ENCODE results near the gene GRB14. TPM values are rescaled to one million over a fixed set of nuclear protein-coding genes. Genes with fewer than 3 reads are reported as not detected.

The GRB14 gene
- total and polyA plus RNA-seq, 10 donors: 0.28 to 6.7 (median 2.5) TPM

DNA sequence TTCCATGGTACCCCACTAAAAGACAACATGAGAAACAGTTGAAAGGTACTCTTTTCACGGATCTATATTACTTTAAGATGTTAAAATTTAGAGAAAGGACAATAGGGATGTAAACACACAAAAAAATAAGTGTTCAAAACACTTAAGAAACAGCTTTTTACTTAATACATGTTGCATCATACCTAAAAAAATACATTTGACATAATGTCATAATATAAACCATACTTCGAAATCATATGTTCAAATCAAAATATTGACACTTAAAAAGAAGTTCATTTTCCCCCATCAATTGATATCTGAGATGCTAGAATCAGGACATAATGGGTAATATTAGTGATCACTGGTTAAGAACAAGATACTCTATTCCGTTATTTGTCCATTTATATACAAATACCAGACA lies 124.9 kb downstream of the GRB14 start:
- DNase-seq: no peak
- no peaks in the 10 kb centered on the region for H3K36me3 ChIP-seq
- H3K27me3 ChIP-seq (replicated peaks in 1 of 7): no peaks in the 10 kb centered on the region
- no peaks in the 10 kb centered on the region for H3K4me1 ChIP-seq
- intact Hi-C loops (cut with DNase I; ENCODE audit: low total_unique reads): no loop called here
- H3K9me3 ChIP-seq: no peaks in the 10 kb centered on the region
- H3K27ac ChIP-seq: no peak overlapping the region
- no peak overlapping the region for H3K4me3 ChIP-seq
- TF ChIP-seq POLR2A (IDR thresholded peaks at IDR 0.05): no peak
- no peak for TF ChIP-seq POLR2AphosphoS5 (IDR thresholded peaks at IDR 0.05)
- TF ChIP-seq, protein P1, sequence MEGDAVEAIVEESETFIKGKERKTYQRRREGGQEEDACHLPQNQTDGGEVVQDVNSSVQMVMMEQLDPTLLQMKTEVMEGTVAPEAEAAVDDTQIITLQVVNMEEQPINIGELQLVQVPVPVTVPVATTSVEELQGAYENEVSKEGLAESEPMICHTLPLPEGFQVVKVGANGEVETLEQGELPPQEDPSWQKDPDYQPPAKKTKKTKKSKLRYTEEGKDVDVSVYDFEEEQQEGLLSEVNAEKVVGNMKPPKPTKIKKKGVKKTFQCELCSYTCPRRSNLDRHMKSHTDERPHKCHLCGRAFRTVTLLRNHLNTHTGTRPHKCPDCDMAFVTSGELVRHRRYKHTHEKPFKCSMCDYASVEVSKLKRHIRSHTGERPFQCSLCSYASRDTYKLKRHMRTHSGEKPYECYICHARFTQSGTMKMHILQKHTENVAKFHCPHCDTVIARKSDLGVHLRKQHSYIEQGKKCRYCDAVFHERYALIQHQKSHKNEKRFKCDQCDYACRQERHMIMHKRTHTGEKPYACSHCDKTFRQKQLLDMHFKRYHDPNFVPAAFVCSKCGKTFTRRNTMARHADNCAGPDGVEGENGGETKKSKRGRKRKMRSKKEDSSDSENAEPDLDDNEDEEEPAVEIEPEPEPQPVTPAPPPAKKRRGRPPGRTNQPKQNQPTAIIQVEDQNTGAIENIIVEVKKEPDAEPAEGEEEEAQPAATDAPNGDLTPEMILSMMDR (IDR thresholded peaks at IDR 0.05 in 8 of 11, conservative IDR thresholded peaks at IDR 0.05 in 3 of 11): no peak
- 46 to 80% (median 67%) methylated on average over 3 of the region's 3 CpGs for WGBS, 5 donors

DNA sequence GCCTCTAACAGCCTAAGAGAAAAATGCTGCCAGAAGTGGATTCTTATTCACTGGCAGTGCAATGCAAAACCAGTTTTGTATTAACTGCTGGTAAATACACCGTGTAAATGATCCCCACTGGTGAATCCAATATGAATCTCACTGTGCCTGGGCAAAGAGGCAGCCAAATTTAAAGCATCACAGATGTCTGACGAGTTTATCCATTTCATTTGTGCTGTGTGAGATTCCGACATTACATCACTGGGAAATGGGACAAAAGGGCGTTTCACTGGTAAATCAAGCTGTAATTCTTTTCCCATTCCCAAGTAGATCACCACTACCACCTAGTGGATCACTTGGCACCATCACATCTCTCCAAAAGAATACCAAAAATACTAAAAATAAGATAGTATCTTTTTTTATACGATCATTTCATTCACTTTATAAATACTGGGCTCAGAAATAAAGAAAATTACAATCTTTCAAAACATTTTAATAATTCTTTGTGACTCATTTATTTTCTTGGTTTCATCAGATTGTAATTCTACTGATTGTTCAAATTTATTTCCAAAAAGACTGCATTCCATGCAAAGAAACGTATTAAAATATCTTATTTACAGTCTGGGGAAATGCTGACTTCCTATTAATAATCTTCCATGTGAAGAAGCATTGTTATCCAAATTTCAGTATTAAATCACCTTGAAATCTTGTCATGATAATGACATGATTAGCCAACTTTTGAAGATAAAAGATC lies 125.6 kb downstream of the GRB14 start:
- Histone ChIP-seq H3K4me3 (no peak overlapping the region), H3K9me3 (no peaks in the 10 kb centered on the region), H3K27ac (no peak overlapping the region), H3K27me3 (replicated peaks in 1 of 7) (no peaks in the 10 kb centered on the region), H3K36me3 (no peaks in the 10 kb centered on the region), H3K4me1 (no peaks in the 10 kb centered on the region)
- WGBS, 5 donors: 35 to 71% (median 52%) methylated on average over 6 of the region's 6 CpGs
- TF ChIP-seq, protein P1 (IDR thresholded peaks at IDR 0.05 in 8 of 11, conservative IDR thresholded peaks at IDR 0.05 in 3 of 11): peak in 5 of 11 experiments; percentile 9 to 20 (median 12)
- TF ChIP-seq POLR2A (IDR thresholded peaks at IDR 0.05): no peak
- DNase-seq: no peak
- intact Hi-C loops (cut with DNase I; ENCODE audit: low total_unique reads): no loop called here

DNA sequence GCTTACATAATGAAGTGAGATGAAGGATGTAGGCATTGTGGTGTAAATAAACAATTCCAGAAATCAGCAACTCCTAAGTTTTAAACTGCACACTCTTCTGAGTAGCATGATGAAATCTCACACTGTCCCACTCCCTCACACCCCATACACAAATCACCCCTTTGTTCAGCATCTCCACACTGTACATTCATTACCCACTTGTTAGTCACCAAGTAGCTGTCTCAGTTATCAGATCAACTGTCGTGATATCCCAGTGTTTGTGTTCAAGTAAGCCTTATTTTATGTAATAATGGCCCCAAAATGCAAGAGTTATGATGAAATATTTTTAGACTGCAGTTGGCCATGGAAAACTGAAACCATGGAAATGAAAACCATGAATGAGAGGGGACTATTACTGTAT lies 135.7 kb downstream of the GRB14 start:
- no peaks in the 10 kb centered on the region for H3K9me3 ChIP-seq
- H3K4me3 ChIP-seq: no peak overlapping the region
- H3K36me3 ChIP-seq: no peaks in the 10 kb centered on the region
- H3K4me1 ChIP-seq: no peaks in the 10 kb centered on the region
- H3K27me3 ChIP-seq (replicated peaks in 1 of 7): no peaks in the 10 kb centered on the region
- H3K27ac ChIP-seq: no peak overlapping the region
- intact Hi-C loops (cut with DNase I; ENCODE audit: low total_unique reads): no loop called here
- TF ChIP-seq, protein P1 (IDR thresholded peaks at IDR 0.05 in 8 of 11, conservative IDR thresholded peaks at IDR 0.05 in 3 of 11): no peak
- no peak for DNase-seq
- 52 to 85% (median 61%) methylated on average over 1 of the region's 1 CpG for WGBS, 5 donors

DNA sequence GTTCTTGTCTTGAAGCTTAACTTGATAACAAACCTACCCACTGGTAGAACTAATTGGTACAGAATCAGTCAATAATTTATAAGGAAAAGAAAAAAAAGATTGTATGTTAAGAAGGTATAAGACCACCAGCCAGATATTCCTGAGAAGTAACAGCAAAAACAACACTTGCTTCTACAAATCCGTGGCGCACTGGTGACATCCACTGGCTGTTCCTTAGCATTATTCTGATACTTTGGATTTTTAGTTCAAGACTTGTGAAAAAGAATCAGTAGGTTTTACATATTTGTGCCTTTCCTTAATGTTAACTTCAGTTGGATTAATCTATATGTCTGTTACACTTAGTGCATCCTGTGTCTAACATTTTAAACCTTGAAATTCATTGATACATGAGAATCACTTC lies 141.8 kb downstream of the GRB14 start:
- WGBS, 5 donors: 32 to 45% (median 36%) methylated on average over 2 of the region's 2 CpGs
- TF ChIP-seq POLR2A (IDR thresholded peaks at IDR 0.05) (no peak), POLR2AphosphoS5 (IDR thresholded peaks at IDR 0.05) (no peak)
- TF ChIP-seq, protein P1 (IDR thresholded peaks at IDR 0.05 in 8 of 11, conservative IDR thresholded peaks at IDR 0.05 in 3 of 11): peak in 1 of 11 experiments; percentile 24
- H3K4me1 ChIP-seq: no peaks in the 10 kb centered on the region
- H3K27me3 ChIP-seq (replicated peaks in 1 of 7): no peaks in the 10 kb centered on the region
- intact Hi-C loops (cut with DNase I; ENCODE audit: low total_unique reads): no loop called here
- no peaks in the 10 kb centered on the region for H3K9me3 ChIP-seq
- no peak overlapping the region for H3K27ac ChIP-seq
- no peaks in the 10 kb centered on the region for H3K36me3 ChIP-seq
- H3K4me3 ChIP-seq: no peak overlapping the region
- no peak for DNase-seq

All from spleen (tissue), 11 donors.